Measurements from ENCODE around the gene NPW.

GRCh38 chr16:2053897-2054296 is 34.3 kb downstream of the NPW start:
- no peak for TF ChIP-seq ZNF565 (CRISPR knock-in tag; conservative IDR thresholded peaks at IDR 0.05; ENCODE audit: low read depth)
- no peak for TF ChIP-seq BACH2 (CRISPR knock-in tag; IDR thresholded peaks at IDR 0.05; ENCODE audit: borderline replicate concordance)
- no peak for TF ChIP-seq ARNTL (CRISPR knock-in tag; IDR thresholded peaks at IDR 0.05; ENCODE audit: borderline replicate concordance, low read depth)
- no peak for TF ChIP-seq PATZ1 (CRISPR knock-in tag; IDR thresholded peaks at IDR 0.05; ENCODE audit: borderline replicate concordance)
- no peak for TF ChIP-seq SNAI2 (CRISPR knock-in tag; IDR thresholded peaks at IDR 0.05)
- no peak for TF ChIP-seq ZFP3 (CRISPR knock-in tag; IDR thresholded peaks at IDR 0.05)
- TF ChIP-seq TCF4 (CRISPR knock-in tag; IDR thresholded peaks at IDR 0.05; ENCODE audit: borderline replicate concordance), result no peak
- TF ChIP-seq, protein P1, sequence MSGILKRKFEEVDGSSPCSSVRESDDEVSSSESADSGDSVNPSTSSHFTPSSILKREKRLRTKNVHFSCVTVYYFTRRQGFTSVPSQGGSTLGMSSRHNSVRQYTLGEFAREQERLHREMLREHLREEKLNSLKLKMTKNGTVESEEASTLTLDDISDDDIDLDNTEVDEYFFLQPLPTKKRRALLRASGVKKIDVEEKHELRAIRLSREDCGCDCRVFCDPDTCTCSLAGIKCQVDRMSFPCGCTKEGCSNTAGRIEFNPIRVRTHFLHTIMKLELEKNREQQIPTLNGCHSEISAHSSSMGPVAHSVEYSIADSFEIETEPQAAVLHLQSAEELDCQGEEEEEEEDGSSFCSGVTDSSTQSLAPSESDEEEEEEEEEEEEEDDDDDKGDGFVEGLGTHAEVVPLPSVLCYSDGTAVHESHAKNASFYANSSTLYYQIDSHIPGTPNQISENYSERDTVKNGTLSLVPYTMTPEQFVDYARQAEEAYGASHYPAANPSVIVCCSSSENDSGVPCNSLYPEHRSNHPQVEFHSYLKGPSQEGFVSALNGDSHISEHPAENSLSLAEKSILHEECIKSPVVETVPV (CRISPR knock-in tag; IDR thresholded peaks at IDR 0.05), result no peak
- TF ChIP-seq ZNF70 (CRISPR knock-in tag; IDR thresholded peaks at IDR 0.05), result no peak
- TF ChIP-seq CREB5 (CRISPR knock-in tag; IDR thresholded peaks at IDR 0.05; ENCODE audit: low read depth), result no peak
